Omental fat pad (tissue), 4 donors: ENCODE measurements around the gene TRPV6. TPM values are rescaled to one million over a fixed set of nuclear protein-coding genes. Genes with fewer than 3 reads are reported as not detected.

ENCODE experiments used
- ATAC-seq: fragments of 150-250 bp; one replicate; pipeline ENCODE4 v1.9.1; 2016; ENCODE audit warnings: mild to moderate bottlenecking, moderate library complexity; ENCODE audit not compliant: low FRiP score
- DNase-seq: peaks from one replicate; pipeline ENCODE4 v3.0.0-alpha.2; 2019; ENCODE audit warnings: low spot score
- CTCF ChIP-seq, 3 donors: fragments of 450-650 bp; IDR thresholded peaks; one replicate each; pipeline ENCODE4 v1.5.1; 2016 to 2017; ENCODE audit warnings: antibody characterized with exemption in 3 of 3, mild to moderate bottlenecking in 3 of 3, moderate library complexity in 2 of 3
- total RNA-seq, 4 donors: library from RNA; depleted of rRNA; stranded (reverse); fragments of >200 nt; gene quantifications; one replicate each; pipeline ENCODE4 v1.1.0, GENCODE V29; 2016

The TRPV6 gene
- total RNA-seq, 4 donors from 2014 or later, result under 0.01 to 0.65 (median 0.52) TPM

- no peak for DNase-seq
- ATAC-seq, result no peak
- TF ChIP-seq CTCF (IDR thresholded peaks at IDR 0.05), result no peak
Observed at GRCh38 chr7:142886866-142887265, 1.3 kb upstream of the TRPV6 start.

GRCh38 chr7:142884286-142884640 lies 1.3 kb downstream of the TRPV6 start:
- ATAC-seq, result no peak
- no peak for DNase-seq
- TF ChIP-seq CTCF (IDR thresholded peaks at IDR 0.05), result no peak

- DNase-seq (no peak), ATAC-seq (no peak)
- no peak for TF ChIP-seq CTCF (IDR thresholded peaks at IDR 0.05)
Observed at GRCh38 chr7:142883571-142884285, 1.8 kb downstream of the TRPV6 start.

- TF ChIP-seq CTCF (IDR thresholded peaks at IDR 0.05), result no peak
- no peak for DNase-seq
- no peak for ATAC-seq
Observed at GRCh38 chr7:142883145-142883544, 2.4 kb downstream of the TRPV6 start.

- ATAC-seq, result no peak
- no peak for DNase-seq
- TF ChIP-seq CTCF (IDR thresholded peaks at IDR 0.05), result no peak
Observed at GRCh38 chr7:142882338-142882678, 3.2 kb downstream of the TRPV6 start.

GRCh38 chr7:142881586-142882337 lies 3.8 kb downstream of the TRPV6 start:
- no peak for TF ChIP-seq CTCF (IDR thresholded peaks at IDR 0.05)
- ATAC-seq, result no peak
- DNase-seq, result no peak
